ENCODE measurements around the gene PPP2R3A.

DNA sequence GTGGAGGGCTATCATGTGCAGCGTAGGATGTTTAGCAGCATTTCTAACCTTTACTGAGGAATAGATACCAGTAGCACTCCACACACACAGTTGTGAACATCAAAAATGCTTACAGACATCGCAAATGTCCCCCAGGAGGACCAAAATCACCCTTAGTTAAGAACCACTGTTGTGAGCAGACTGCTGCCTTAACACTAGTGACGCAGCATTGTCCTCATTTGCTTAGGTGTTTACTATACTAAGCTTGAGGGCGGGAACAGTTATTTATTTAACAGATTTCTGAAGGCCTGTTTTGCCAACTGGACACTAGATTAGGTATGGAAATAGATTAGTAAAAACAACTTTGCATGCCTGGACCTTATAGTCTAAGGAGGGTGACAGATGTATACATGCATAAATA lies 2.3 kb downstream of the PPP2R3A start:
- TF ChIP-seq, protein P1, sequence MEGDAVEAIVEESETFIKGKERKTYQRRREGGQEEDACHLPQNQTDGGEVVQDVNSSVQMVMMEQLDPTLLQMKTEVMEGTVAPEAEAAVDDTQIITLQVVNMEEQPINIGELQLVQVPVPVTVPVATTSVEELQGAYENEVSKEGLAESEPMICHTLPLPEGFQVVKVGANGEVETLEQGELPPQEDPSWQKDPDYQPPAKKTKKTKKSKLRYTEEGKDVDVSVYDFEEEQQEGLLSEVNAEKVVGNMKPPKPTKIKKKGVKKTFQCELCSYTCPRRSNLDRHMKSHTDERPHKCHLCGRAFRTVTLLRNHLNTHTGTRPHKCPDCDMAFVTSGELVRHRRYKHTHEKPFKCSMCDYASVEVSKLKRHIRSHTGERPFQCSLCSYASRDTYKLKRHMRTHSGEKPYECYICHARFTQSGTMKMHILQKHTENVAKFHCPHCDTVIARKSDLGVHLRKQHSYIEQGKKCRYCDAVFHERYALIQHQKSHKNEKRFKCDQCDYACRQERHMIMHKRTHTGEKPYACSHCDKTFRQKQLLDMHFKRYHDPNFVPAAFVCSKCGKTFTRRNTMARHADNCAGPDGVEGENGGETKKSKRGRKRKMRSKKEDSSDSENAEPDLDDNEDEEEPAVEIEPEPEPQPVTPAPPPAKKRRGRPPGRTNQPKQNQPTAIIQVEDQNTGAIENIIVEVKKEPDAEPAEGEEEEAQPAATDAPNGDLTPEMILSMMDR (IDR thresholded peaks at IDR 0.05), result no peak
- TF ChIP-seq POLR2A (IDR thresholded peaks at IDR 0.05), result peak in 1 of 3 donors; percentile 13

All from body of pancreas (tissue), 4 donors.